ENCODE results near the gene BUD31. TPM values are rescaled to one million over a fixed set of nuclear protein-coding genes. Genes with fewer than 3 reads are reported as not detected.
A peak's percentile ranks its signal among the peaks of the same experiment; 100 is the strongest.

BUD31 gene
- total RNA-seq, 6 experiments from 2014 or later: 134 to 147 (median 146) TPM

- Mint-ChIP-seq H3K4me1 (ENCODE audit: low read depth) (peaks cover 17% of the 10 kb centered on the region), H3K27ac (peak overlapping the region; percentile 60), H3K9me3 (no peaks in the 10 kb centered on the region), H3K27me3 (ENCODE audit: insufficient read depth) (peaks cover 3% of the 10 kb centered on the region; the same call in 1 of the 2 replicates), H3K36me3 (ENCODE audit: low read depth) (no peaks in the 10 kb centered on the region), H3K4me3 (peak overlapping the region; percentile 66; the same call in 1 of the 2 replicates)
- DNase-seq: peak; percentile 28
- no peak for TF ChIP-seq CTCF (IDR thresholded peaks at IDR 0.05)
These were observed 36.3 kb upstream of the BUD31 start for GRCh38 chr7:99372275-99373090.

- DNase-seq: no peak
- Mint-ChIP-seq H3K9me3 (no peaks in the 10 kb centered on the region), H3K4me3 (peak overlapping the region; percentile 67), H3K4me1 (ENCODE audit: low read depth) (peaks cover 17% of the 10 kb centered on the region), H3K27ac (0 out of 2 replicates have a peak overlapping the region, but pooled peaks have one; percentile 26), H3K36me3 (ENCODE audit: low read depth) (no peaks in the 10 kb centered on the region), H3K27me3 (ENCODE audit: insufficient read depth) (peaks cover 3% of the 10 kb centered on the region; the same call in 1 of the 2 replicates)
- TF ChIP-seq CTCF (IDR thresholded peaks at IDR 0.05): no peak
These were observed 35.4 kb upstream of the BUD31 start for GRCh38 chr7:99373091-99374066.

- no peak for TF ChIP-seq CTCF (IDR thresholded peaks at IDR 0.05)
- H3K4me1 Mint-ChIP-seq (ENCODE audit: low read depth): peaks cover 25% of the 10 kb centered on the region
- no peaks in the 10 kb centered on the region for H3K9me3 Mint-ChIP-seq
- no peak for DNase-seq
- peak within 1 kb of the TSS; percentile 81 for H3K4me3 Mint-ChIP-seq
- peak within 1 kb of the TSS; percentile 56 for H3K27ac Mint-ChIP-seq
- H3K27me3 Mint-ChIP-seq (ENCODE audit: insufficient read depth): peaks cover 3% of the 10 kb centered on the region; the same call in 1 of the 2 replicates
- peaks cover 5% of the 10 kb centered on the region; the same call in 1 of the 2 replicates for H3K36me3 Mint-ChIP-seq (ENCODE audit: low read depth)
These were observed 34.4 kb upstream of the BUD31 start, which contains the start of gene ARPC1B for GRCh38 chr7:99374111-99375064. ARPC1B (plus strand) TSS chr7:99374730; CDS start chr7:99385715, 10,985 bp downstream.

DNA sequence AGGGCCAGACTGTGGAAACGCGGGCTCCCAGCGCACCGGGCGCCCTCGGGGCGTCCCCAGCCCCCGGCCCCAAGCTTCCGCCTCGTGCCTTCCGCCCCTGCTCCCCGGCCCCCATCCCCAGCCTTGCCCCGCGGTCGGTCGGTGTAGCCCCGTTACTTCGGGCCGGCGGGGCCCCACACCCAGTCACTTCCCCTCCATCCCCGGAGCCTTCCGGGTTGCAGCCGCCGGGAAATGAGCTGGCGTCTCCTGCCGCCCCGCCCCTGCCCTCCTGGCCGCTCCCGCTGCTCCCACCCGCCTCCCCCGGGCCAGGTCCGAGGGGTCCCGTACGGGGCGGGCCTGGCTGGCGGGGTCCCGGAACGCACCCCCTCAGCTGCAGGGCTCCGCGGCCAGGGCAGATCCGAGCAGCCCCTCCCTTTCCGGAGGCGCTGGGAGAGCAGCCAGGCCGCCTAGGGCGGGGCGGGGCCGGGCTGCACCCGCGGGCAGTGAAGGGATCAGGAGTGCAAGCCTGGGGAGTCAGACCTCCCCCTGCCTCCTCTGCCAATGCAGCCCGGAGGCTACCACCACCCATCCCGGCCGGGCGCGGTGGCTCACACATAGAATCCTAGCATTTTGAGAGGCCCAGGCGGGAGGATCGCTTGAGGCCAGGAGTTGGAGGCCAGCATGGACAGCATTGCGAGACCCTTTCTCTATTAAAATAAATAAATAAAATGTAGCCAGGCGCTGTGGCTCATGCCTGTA is 33.5 kb upstream of the BUD31 start:
- peak; percentile 54 for DNase-seq
- peaks cover 3% of the 10 kb centered on the region for H3K27me3 Mint-ChIP-seq (ENCODE audit: insufficient read depth)
- peak overlapping the region; percentile 56 for H3K27ac Mint-ChIP-seq
- peaks cover 5% of the 10 kb centered on the region; the same call in 1 of the 2 replicates for H3K36me3 Mint-ChIP-seq (ENCODE audit: low read depth)
- TF ChIP-seq CTCF (IDR thresholded peaks at IDR 0.05): no peak
- peaks cover 33% of the 10 kb centered on the region for H3K4me1 Mint-ChIP-seq (ENCODE audit: low read depth)
- H3K4me3 Mint-ChIP-seq: peak overlapping the region; percentile 81
- no peaks in the 10 kb centered on the region for H3K9me3 Mint-ChIP-seq
